Astrocyte (in vitro differentiated cells and primary cell): ENCODE measurements around the gene COX19. TPM values are rescaled to one million over a fixed set of nuclear protein-coding genes. Genes with fewer than 3 reads are reported as not detected.

Source experiments
- DNase-seq: peaks from one replicate; pipeline ENCODE4 v3.0.0-alpha.2; 2010; ENCODE audit warnings: low read depth
- FAIRE-seq: peaks from 2 replicates; lab custom pipeline; 2011; peaks lifted over from hg19 to GRCh38; lab: Jason Lieb, UNC
- H2AFZ ChIP-seq: 2 replicates; pipeline ENCODE4 v1.6.0; 2012; ENCODE audit warnings: low read depth, low read length, inconsistent platforms
- H3K27ac ChIP-seq: 2 replicates; pipeline ENCODE4 v1.5.1; 2011; ENCODE audit warnings: low read depth, low read length, inconsistent platforms
- H3K27me3 ChIP-seq: 2 replicates; pipeline ENCODE4 v1.6.0; 2011; ENCODE audit warnings: low read length, inconsistent platforms; ENCODE audit not compliant: insufficient read depth
- H3K36me3 ChIP-seq: 2 replicates; pipeline ENCODE4 v1.5.1; 2011; ENCODE audit warnings: low read length, inconsistent platforms; ENCODE audit not compliant: insufficient read depth
- H3K4me1 ChIP-seq: 2 replicates; pipeline ENCODE4 v1.5.1; 2011; ENCODE audit warnings: low read length, inconsistent platforms; ENCODE audit not compliant: insufficient read depth
- H3K4me2 ChIP-seq: 2 replicates; pipeline ENCODE4 v1.6.0; 2012; ENCODE audit warnings: low read length, inconsistent platforms
- H3K4me3 ChIP-seq: 2 replicates; pipeline ENCODE4 v1.5.1; 2011; ENCODE audit warnings: low read depth, mild to moderate bottlenecking, low read length, inconsistent platforms; ENCODE audit not compliant: insufficient read depth
- H3K79me2 ChIP-seq: 2 replicates; pipeline ENCODE4 v1.6.0; 2012; ENCODE audit warnings: mild to moderate bottlenecking, low read length, inconsistent platforms; ENCODE audit not compliant: insufficient read depth
- H3K9ac ChIP-seq: 2 replicates; pipeline ENCODE4 v1.6.0; 2012; ENCODE audit warnings: mild to moderate bottlenecking, low read length, inconsistent platforms
- H3K9me3 ChIP-seq: 2 replicates; pipeline ENCODE4 v1.5.1; 2012; ENCODE audit warnings: low read depth, mild to moderate bottlenecking, low read length, inconsistent platforms; ENCODE audit not compliant: insufficient read depth
- H4K20me1 ChIP-seq: 2 replicates; pipeline ENCODE4 v1.6.0; 2012; ENCODE audit warnings: low read length, inconsistent platforms; ENCODE audit not compliant: insufficient read depth
- H3K27ac Mint-ChIP-seq: one replicate; pipeline ENCODE4 v1.8.0; 2021; ENCODE audit warnings: mild to moderate bottlenecking, mixed read lengths; ENCODE audit not compliant: unreplicated experiment
- H3K27me3 Mint-ChIP-seq: one replicate; pipeline ENCODE4 v1.8.0; 2021; ENCODE audit warnings: low read depth, mixed read lengths; ENCODE audit not compliant: unreplicated experiment
- H3K36me3 Mint-ChIP-seq: one replicate; pipeline ENCODE4 v1.8.0; 2021; ENCODE audit warnings: low read depth, mixed read lengths; ENCODE audit not compliant: unreplicated experiment
- H3K4me1 Mint-ChIP-seq: one replicate; pipeline ENCODE4 v1.8.0; 2021; ENCODE audit warnings: low read depth, mixed read lengths; ENCODE audit not compliant: unreplicated experiment
- H3K4me3 Mint-ChIP-seq: one replicate; pipeline ENCODE4 v1.8.0; 2021; ENCODE audit warnings: mild to moderate bottlenecking, moderate library complexity, mixed read lengths; ENCODE audit not compliant: unreplicated experiment
- H3K9me3 Mint-ChIP-seq: one replicate; pipeline ENCODE4 v1.8.0; 2021; ENCODE audit warnings: mild to moderate bottlenecking, mixed read lengths; ENCODE audit not compliant: unreplicated experiment
- EZH2 ChIP-seq: IDR thresholded peaks from 2 replicates; pipeline ENCODE4 v1.6.1; 2012; ENCODE audit warnings: mild to moderate bottlenecking, low read length, inconsistent platforms; ENCODE audit not compliant: insufficient read depth
- total RNA-seq: library from RNA; stranded (reverse); gene quantifications from 2 replicates; pipeline ENCODE4 v1.2.1, GENCODE V29; 2021
- TF ChIP-seq, protein P1 (sequence below): IDR thresholded peaks from 2 replicates; pipeline ENCODE4 v1.5.1; 2011; ENCODE audit warnings: low read depth, mild to moderate bottlenecking, inconsistent platforms, low read length, moderate library complexity; ENCODE audit not compliant: insufficient read depth

The COX19 gene
- total RNA-seq, 1 donor from 2014 or later: 13.4 TPM

DNA sequence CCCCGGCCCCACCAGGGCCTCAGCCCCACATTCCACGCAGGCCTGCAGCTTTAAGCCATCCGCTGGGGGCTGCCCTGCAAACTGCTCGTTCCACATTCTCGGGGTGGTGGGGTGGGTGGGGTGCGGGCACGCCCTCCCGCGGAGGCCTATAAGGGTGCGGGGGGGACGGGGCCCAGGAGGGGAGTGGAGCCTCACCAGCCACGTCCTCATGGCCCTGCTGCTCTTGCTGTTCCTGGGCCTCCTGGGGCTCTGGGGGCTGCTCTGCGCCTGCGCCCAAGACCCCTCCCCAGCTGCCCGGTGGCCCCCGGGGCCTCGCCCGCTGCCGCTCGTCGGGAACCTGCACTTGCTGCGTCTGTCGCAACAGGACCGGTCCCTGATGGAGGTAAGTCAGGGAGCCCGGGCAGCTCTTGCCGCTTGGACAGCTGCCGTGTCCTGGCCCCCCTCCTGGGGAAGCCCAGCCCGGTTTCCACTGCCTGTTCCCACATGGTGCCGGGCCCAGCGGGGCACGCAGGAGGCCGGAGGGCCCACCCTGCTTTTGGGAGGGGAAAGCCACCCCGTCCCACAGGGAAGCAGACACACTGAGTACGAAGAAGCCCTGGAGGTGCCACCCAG is 7.8 kb upstream of the COX19 start, which contains the start of gene CYP2W1:
CYP2W1 (plus strand) TSS at position 178 of the 612 bp plus-strand sequence; CDS start at position 209, 31 bp downstream.
- Mint-ChIP-seq H3K27me3 (no peaks in the 10 kb centered on the region), H3K4me1 (peaks cover 2% of the 10 kb centered on the region), H3K9me3 (no peaks in the 10 kb centered on the region), H3K36me3 (no peaks in the 10 kb centered on the region), H3K4me3 (no peak within 1 kb of the TSS), H3K27ac (no peak within 1 kb of the TSS)
- no peak within 1 kb of the TSS for H3K4me3 ChIP-seq
- FAIRE-seq: no peak
- no peak within 1 kb of the TSS for H3K4me2 ChIP-seq
- no peaks in the 10 kb centered on the region for H3K9me3 ChIP-seq
- no peaks in the 10 kb centered on the region for H4K20me1 ChIP-seq
- H3K27me3 ChIP-seq: no peaks in the 10 kb centered on the region
- H3K4me1 ChIP-seq: no peaks in the 10 kb centered on the region
- no peak for DNase-seq
- no peak within 1 kb of the TSS for H2AFZ ChIP-seq
- H3K36me3 ChIP-seq: no peaks in the 10 kb centered on the region
- no peaks in the 10 kb centered on the region for H3K79me2 ChIP-seq
- TF ChIP-seq, protein P1, sequence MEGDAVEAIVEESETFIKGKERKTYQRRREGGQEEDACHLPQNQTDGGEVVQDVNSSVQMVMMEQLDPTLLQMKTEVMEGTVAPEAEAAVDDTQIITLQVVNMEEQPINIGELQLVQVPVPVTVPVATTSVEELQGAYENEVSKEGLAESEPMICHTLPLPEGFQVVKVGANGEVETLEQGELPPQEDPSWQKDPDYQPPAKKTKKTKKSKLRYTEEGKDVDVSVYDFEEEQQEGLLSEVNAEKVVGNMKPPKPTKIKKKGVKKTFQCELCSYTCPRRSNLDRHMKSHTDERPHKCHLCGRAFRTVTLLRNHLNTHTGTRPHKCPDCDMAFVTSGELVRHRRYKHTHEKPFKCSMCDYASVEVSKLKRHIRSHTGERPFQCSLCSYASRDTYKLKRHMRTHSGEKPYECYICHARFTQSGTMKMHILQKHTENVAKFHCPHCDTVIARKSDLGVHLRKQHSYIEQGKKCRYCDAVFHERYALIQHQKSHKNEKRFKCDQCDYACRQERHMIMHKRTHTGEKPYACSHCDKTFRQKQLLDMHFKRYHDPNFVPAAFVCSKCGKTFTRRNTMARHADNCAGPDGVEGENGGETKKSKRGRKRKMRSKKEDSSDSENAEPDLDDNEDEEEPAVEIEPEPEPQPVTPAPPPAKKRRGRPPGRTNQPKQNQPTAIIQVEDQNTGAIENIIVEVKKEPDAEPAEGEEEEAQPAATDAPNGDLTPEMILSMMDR: no peak
- TF ChIP-seq EZH2: no peak
- no peak within 1 kb of the TSS for H3K27ac ChIP-seq
- no peak within 1 kb of the TSS for H3K9ac ChIP-seq

GRCh38 chr7:982511-983003 is 7.2 kb upstream of the COX19 start:
- no peak overlapping the region for H3K27ac ChIP-seq
- H3K27me3 ChIP-seq: no peaks in the 10 kb centered on the region
- no peaks in the 10 kb centered on the region for H4K20me1 ChIP-seq
- no peak for TF ChIP-seq EZH2
- Mint-ChIP-seq H3K36me3 (no peaks in the 10 kb centered on the region), H3K9me3 (no peaks in the 10 kb centered on the region), H3K4me3 (no peak overlapping the region), H3K27me3 (no peaks in the 10 kb centered on the region), H3K27ac (no peak overlapping the region), H3K4me1 (peaks cover 7% of the 10 kb centered on the region)
- no peaks in the 10 kb centered on the region for H3K4me1 ChIP-seq
- H3K4me2 ChIP-seq: no peak overlapping the region
- DNase-seq (no peak), FAIRE-seq (no peak)
- no peaks in the 10 kb centered on the region for H3K9me3 ChIP-seq
- no peaks in the 10 kb centered on the region for H3K36me3 ChIP-seq
- H3K4me3 ChIP-seq: no peak overlapping the region
- H3K9ac ChIP-seq: no peak overlapping the region
- H2AFZ ChIP-seq: no peak overlapping the region
- no peaks in the 10 kb centered on the region for H3K79me2 ChIP-seq

DNA sequence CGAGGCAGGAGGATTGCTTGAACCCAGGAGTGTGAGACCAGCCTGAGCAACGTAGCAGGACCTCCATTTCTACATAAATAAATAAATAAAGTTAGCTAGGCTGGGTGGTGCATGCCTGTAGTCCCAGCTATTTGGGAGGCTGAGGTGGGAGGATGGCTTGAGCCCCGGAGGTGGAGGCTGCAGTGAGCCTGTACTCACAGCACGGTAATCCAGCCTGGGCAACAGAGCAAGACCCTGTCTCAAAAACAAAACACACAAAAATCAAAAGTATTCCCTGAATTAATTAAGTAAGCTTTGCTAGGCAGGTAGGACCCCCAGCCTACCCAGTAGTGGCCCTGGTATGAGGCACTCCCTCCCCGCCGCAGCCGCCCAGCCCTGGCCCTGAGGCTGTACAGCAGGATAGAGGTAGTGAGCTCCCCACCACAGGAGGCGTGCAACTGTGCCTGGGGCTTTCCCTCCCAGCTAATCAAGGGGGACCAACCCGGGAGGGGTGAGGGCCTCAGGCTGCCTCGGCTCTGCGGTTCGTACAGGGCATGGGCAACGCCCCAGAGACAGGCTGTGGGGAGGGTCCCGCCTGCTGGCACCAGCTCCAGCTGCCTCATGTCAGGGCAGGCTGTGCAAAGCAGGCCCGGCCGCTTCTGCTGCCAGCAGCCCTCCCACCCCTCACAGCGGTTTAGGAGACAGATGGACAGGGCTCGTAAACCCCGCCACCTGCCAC is 6.6 kb upstream of the COX19 start:
- no peaks in the 10 kb centered on the region for H3K4me1 ChIP-seq
- no peak overlapping the region for H3K4me3 Mint-ChIP-seq
- H4K20me1 ChIP-seq: no peaks in the 10 kb centered on the region
- H3K27ac Mint-ChIP-seq: no peak overlapping the region
- FAIRE-seq (no peak), DNase-seq (no peak)
- H3K9me3 ChIP-seq: no peaks in the 10 kb centered on the region
- H3K36me3 Mint-ChIP-seq: no peaks in the 10 kb centered on the region
- H2AFZ ChIP-seq: no peak overlapping the region
- H3K4me3 ChIP-seq: no peak overlapping the region
- H3K27ac ChIP-seq: no peak overlapping the region
- H3K9ac ChIP-seq: no peak overlapping the region
- H3K79me2 ChIP-seq: no peaks in the 10 kb centered on the region
- H3K27me3 Mint-ChIP-seq: no peaks in the 10 kb centered on the region
- no peaks in the 10 kb centered on the region for H3K36me3 ChIP-seq
- TF ChIP-seq EZH2: no peak
- TF ChIP-seq, protein P1: no peak
- peaks cover 10% of the 10 kb centered on the region for H3K4me1 Mint-ChIP-seq
- H3K4me2 ChIP-seq: no peak overlapping the region
- H3K27me3 ChIP-seq: no peaks in the 10 kb centered on the region
- H3K9me3 Mint-ChIP-seq: no peaks in the 10 kb centered on the region
